NAMALWA (cell line): ENCODE results near the gene SH3BP4.

Experiments used
- DNase-seq: peaks from one replicate; pipeline ENCODE4 v3.0.0-alpha.2; 2015; ENCODE audit warnings: low spot score

Gene SH3BP4

GRCh38 chr2:234967201-234967869 is 15.5 kb downstream of the SH3BP4 start:
- no peak for DNase-seq

- no peak for DNase-seq
Observed at GRCh38 chr2:234967870-234968208, 16.0 kb downstream of the SH3BP4 start.

- DNase-seq: no peak
Observed at GRCh38 chr2:234968631-234969305, 17.0 kb downstream of the SH3BP4 start.

DNA sequence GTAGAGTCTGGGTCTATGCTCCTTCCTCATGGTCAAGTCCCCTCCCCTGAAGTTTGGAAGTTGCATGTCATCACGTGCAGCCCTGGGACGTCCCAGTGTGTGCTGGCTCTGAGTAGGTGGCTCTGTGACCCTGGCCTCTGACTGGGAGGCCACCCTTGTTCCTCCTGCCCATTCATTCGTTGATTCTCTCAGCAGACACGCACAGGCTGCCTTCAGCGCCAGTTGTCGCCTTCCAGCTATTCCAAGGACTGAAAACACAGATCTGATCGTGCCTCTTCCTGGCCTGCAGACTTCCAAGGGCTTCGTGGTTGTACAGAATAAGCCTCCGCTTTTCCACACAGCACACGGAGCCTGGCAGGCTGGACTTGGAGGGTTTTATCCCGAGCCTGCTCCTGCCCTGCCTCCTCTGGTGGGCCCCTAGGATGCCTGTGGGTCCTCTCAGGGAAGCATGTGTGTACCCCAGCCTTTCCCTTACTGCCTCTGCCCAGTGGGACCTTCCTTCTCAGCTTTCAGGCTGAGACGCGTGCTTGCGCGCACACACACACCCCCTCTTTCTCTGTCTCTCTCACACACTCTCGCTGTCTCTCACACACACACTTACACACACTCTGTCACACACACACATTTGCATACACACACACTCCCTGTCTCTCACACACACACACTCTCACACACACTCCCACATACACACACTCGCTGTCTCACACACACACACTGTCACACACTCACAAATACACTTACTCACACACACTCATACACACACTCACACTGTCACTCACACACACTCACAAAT is 17.7 kb downstream of the SH3BP4 start:
- no peak for DNase-seq

DNA sequence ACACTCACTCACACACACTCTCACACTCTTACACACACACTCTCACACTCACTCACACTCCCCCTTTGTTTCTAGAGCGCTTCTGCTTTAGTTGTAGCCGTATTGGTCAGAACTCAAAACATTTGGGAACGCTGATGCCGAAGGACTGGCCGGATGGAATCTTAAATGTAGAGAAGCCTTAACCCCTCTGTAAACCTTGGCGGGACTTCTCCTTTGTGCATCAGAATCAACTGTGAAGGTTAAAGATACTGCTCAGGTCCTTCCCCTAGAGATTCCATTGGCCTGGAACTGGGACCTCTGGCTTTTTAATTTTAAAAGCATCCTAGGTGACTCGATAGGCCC is 18.3 kb downstream of the SH3BP4 start:
- no peak for DNase-seq

GRCh38 chr2:234970477-234970882 is 18.7 kb downstream of the SH3BP4 start:
- DNase-seq: no peak

DNA sequence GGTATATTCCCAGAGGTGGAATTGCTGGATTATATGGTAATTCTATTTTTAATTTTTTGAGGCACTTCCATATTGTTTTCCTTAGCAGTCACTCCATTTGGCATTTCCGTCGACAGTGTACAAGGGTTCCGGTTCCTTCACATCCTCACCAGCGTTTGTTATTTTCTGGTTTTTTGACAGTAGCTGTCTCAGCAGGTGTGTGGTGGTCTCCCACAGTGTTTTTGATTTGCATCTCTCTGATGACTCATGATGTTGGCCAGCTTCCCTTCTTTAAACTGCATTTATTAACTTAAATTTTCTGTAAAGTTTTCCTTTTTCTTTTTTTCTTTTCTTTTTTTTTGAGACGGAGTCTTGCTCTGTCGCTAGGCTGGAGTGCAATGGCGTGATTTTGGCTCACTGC is 19.7 kb downstream of the SH3BP4 start:
- DNase-seq: no peak

- no peak for DNase-seq
Observed at GRCh38 chr2:234973008-234973407, 21.2 kb downstream of the SH3BP4 start.

- DNase-seq: no peak
Observed at GRCh38 chr2:234974501-234975385, 22.9 kb downstream of the SH3BP4 start.

DNA sequence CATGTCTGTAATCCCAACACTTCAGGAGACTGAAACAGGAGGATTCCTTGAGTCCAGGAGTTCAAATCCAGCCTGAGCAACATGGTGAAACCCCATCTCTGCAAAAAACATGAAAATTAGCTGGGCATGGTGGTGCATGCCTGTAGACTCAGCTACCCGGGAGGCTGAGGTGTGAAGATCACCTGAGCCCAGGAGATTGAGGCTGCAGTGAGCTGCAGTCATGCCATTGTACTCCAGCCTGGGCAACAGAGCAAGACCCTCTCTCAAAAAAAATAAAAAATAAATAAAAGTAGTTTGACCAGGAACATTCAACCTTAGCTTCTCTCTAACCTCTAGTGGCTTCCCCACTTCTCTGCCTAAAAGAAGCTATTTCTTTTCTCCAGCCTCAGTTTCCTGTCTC is 23.8 kb downstream of the SH3BP4 start:
- no peak for DNase-seq

- DNase-seq: no peak
Observed at GRCh38 chr2:234976479-234977227, 24.8 kb downstream of the SH3BP4 start.

GRCh38 chr2:234977228-234977679 is 25.4 kb downstream of the SH3BP4 start:
- no peak for DNase-seq

GRCh38 chr2:234978466-234979203 is 26.8 kb downstream of the SH3BP4 start:
- DNase-seq: no peak

- DNase-seq: peak; percentile 1
Observed at GRCh38 chr2:234979204-234980167, 27.7 kb downstream of the SH3BP4 start.

GRCh38 chr2:234980451-234981187 is 28.8 kb downstream of the SH3BP4 start:
- no peak for DNase-seq

- DNase-seq: no peak
Observed at GRCh38 chr2:234981197-234982095, 29.6 kb downstream of the SH3BP4 start.

DNA sequence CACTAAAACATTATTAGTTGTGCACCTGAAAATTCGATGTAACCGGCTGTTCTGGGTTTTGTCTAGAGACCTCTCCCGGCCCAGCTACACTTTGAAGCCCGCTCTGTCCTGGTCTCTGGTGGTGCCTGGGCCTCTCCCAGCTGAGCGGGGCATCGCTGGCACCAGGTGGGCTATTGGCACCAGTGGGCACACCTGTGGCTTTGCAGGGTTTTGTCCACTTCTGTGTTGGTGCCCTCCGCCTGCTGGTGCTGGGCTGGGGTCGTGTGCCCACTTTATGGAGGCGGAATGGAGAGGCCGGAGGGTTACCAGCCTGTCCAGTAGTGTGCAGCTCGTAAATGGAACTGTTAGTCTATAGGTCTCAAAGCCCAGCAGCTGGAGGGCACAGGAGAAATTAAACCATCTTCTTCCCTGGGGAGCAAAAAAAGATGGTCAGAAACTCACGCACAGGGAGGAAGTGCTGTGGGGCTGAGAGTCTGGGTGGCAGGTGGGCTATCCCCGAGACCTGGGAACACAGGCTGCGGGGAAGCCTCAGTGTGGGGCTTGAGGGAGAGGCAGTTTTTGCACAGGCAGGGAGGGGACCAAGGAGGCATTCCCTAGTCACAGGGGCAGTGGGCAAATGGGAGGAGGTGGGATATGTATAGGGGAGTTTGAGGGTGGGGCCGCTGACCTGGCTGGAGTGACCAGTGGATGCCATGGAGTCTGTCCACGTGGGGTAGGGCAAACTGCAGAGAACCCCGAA is 30.4 kb downstream of the SH3BP4 start:
- DNase-seq: no peak
